H1 (cell line): ENCODE results near the gene ADAMTS14. TPM values are rescaled to one million over a fixed set of nuclear protein-coding genes. Genes with fewer than 3 reads are reported as not detected.

ENCODE experiments used
- CHD7 ChIP-seq: fragments of 300-600 bp; sonication (generic); IDR thresholded peaks from 2 replicates; pipeline ENCODE4 v1.7.1; 2012; ENCODE audit warnings: low read length, moderate library complexity, mild to moderate bottlenecking, inconsistent platforms; ENCODE audit not compliant: insufficient replicate concordance
- KDM1A ChIP-seq: fragments of 200-600, 300-600 bp; sonication (generic); IDR thresholded peaks from 2 replicates; pipeline ENCODE4 v1.7.1; 2016; ENCODE audit warnings: mild to moderate bottlenecking, low read length, borderline replicate concordance
- RXRA ChIP-seq: IDR thresholded peaks from 2 replicates; pipeline ENCODE4 v1.6.1; 2011; ENCODE audit warnings: low read depth, mild to moderate bottlenecking, low read length, moderate library complexity; ENCODE audit not compliant: insufficient read depth
- TAF7 ChIP-seq: optimal IDR thresholded peaks from 2 replicates; pipeline ENCODE3; 2011; ENCODE audit warnings: low read depth, mild to moderate bottlenecking, inconsistent platforms, low read length, moderate library complexity, borderline replicate concordance
- TEAD4 ChIP-seq: IDR thresholded peaks from 2 replicates; pipeline ENCODE4 v1.6.1; 2012; ENCODE audit warnings: low read depth, low read length, inconsistent platforms, mixed read lengths
- polyA plus RNA-seq, 7 experiments: library from polyadenylated mRNA; depleted of rRNA in 3 of 7; stranded (reverse) in 5 of 7; unstranded in 2 of 7; fragments of >200 nt in 5 of 7; fragments of 200-250 nt in 2 of 7; gene quantifications; 1 replicate in 5 of 7; 2 replicates in 1 of 7; 4 replicates in 1 of 7; pipeline versions ENCODE4 v1.2.1 to v1.2.3, GENCODE V29; 2011 to 2013; ENCODE audit warnings: missing spikeins in 2 of 7, mixed read lengths in 2 of 7
- total RNA-seq: library from RNA; stranded (reverse); fragmentation: NEBNext Ultra II Directional; extraction: Animal tissue kit (Norgen Biotek cat#: 25700); gene quantifications from 2 replicates; pipeline ENCODE4 v1.2.1, GENCODE V29; 2021

The ADAMTS14 gene
- total and polyA plus RNA-seq, 2 of the 8 experiments (the other 6 are each of a cell fraction or from before 2014, with no cell fraction given): 2.0 to 2.3 TPM

GRCh38 chr10:70805619-70806215 lies 133.4 kb downstream of the ADAMTS14 start (continued):
- no peak for TF ChIP-seq CHD7
- no peak for TF ChIP-seq RXRA
- TF ChIP-seq TAF7: no peak
- TF ChIP-seq KDM1A: no peak
- no peak for TF ChIP-seq TEAD4
